Activated B cell treated with CpG ODN at 0.5 μM for 24 hours (primary cell): ENCODE results near the gene PTK7. TPM values are rescaled to one million over a fixed set of nuclear protein-coding genes. Genes with fewer than 3 reads are reported as not detected.
"Not testable (repeated sequence)": the region's sequence is repeated elsewhere in the genome, so short reads cannot be mapped to it uniquely, and the experiment has no call there.

ENCODE experiments used
- ATAC-seq: fragments of 200-7000 bp; cut with Tn5 transposase; one replicate; pipeline ENCODE4 v1.10.0; 2021; ENCODE audit warnings: low read depth, mild to moderate bottlenecking, moderate library complexity
- CTCF ChIA-PET: fragments of 350-600 bp; sonication (Branson Sonifier 250); formaldehyde crosslinking; loops from one replicate; lab custom pipeline; 2021; ENCODE audit warnings: antibody characterized with exemption; lab: Charles Lee
- POLR2A ChIA-PET: fragments of 350-600 bp; sonication (Branson Sonifier 250); formaldehyde crosslinking; loops from one replicate; lab custom pipeline; 2021; ENCODE audit warnings: antibody characterized with exemption; lab: Charles Lee
- DNase-seq: peaks from one replicate; pipeline ENCODE4 v3.0.0; 2022
- H3K27ac Mint-ChIP-seq: one replicate; pipeline ENCODE4 v1.8.0; 2020; ENCODE audit warnings: mixed read lengths
- H3K27me3 Mint-ChIP-seq: one replicate; pipeline ENCODE4 v1.8.0; 2021; ENCODE audit warnings: mixed read lengths
- H3K36me3 Mint-ChIP-seq: one replicate; pipeline ENCODE4 v1.8.0; 2021; ENCODE audit warnings: low read depth, mixed read lengths
- H3K4me1 Mint-ChIP-seq: one replicate; pipeline ENCODE4 v1.8.0; 2021; ENCODE audit warnings: mixed read lengths
- H3K4me3 Mint-ChIP-seq: one replicate; pipeline ENCODE4 v1.8.0; 2020; ENCODE audit warnings: mild to moderate bottlenecking, mixed read lengths
- H3K9me3 Mint-ChIP-seq: one replicate; pipeline ENCODE4 v1.8.0; 2020; ENCODE audit warnings: mixed read lengths
- intact Hi-C: fragments of 100-400 bp; cut with micrococcal nuclease; formaldehyde crosslinking; loops from one replicate; pipeline ENCODE4 v1.15.1; 2024
- total RNA-seq: library from RNA; stranded (reverse); gene quantifications from 2 replicates; pipeline ENCODE4 v1.2.3, GENCODE V29; 2022
- TF ChIP-seq, protein P1 (sequence below): fragments of 200-600 bp; IDR thresholded peaks from one replicate; pipeline ENCODE4 v1.8.0; 2022; ENCODE audit warnings: antibody characterized with exemption, mild to moderate bottlenecking

PTK7 gene
- total RNA-seq, 1 donor from 2014 or later, result 0.82 TPM

DNA sequence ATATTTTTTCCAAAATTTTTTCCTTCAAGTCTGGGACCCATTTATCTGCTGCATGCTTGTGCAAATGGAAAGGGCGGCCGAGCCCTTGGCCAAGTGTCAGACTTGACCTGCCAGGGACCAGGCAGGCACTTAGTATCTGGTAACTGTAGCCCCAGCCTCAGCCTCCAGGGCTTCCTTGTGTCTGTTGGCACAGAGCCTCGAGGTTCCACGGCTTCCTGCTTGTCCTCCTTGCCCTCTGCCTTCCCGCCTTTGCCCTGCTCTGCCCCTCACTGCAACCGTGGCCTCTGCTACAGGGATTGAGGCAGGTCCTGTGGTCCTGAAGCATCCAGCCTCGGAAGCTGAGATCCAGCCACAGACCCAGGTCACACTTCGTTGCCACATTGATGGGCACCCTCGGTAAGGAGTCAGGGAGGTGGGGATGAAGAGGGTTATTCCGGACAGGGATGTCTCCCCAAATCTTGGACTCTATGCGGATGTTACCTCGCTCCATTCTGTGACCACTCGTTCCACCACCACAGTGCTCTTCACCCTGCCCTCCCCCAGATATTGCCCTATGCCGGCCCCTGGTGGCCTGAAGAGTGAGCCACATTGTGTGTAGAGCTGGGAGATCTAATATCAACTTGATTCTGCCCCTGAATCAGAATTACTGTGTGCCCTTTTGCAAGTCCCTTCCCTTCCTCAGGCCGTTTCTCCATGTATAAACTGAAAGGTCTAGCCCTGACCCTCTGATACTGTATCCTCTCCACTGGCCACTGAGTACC lies 53.5 kb downstream of the PTK7 start:
- ChIA-PET CTCF (interaction anchor here (1.3 kb wide), 1 partner anchor 211 kb away, joined by 3 read pairs; no protein-coding TSS in a partner anchor), POLR2A (no interaction called here)
- Mint-ChIP-seq H3K36me3 (no peaks in the 10 kb centered on the region), H3K4me1 (no peaks in the 10 kb centered on the region), H3K9me3 (no peaks in the 10 kb centered on the region), H3K27ac (no peak overlapping the region), H3K27me3 (no peaks in the 10 kb centered on the region), H3K4me3 (no peak overlapping the region)
- TF ChIP-seq, protein P1, sequence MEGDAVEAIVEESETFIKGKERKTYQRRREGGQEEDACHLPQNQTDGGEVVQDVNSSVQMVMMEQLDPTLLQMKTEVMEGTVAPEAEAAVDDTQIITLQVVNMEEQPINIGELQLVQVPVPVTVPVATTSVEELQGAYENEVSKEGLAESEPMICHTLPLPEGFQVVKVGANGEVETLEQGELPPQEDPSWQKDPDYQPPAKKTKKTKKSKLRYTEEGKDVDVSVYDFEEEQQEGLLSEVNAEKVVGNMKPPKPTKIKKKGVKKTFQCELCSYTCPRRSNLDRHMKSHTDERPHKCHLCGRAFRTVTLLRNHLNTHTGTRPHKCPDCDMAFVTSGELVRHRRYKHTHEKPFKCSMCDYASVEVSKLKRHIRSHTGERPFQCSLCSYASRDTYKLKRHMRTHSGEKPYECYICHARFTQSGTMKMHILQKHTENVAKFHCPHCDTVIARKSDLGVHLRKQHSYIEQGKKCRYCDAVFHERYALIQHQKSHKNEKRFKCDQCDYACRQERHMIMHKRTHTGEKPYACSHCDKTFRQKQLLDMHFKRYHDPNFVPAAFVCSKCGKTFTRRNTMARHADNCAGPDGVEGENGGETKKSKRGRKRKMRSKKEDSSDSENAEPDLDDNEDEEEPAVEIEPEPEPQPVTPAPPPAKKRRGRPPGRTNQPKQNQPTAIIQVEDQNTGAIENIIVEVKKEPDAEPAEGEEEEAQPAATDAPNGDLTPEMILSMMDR, result no peak
- intact Hi-C loops, result loop anchor here (1.0 kb wide), 1 partner anchor 228 kb away; no protein-coding TSS in a partner anchor
- peak; percentile 50 for ATAC-seq
- DNase-seq, result no peak

DNA sequence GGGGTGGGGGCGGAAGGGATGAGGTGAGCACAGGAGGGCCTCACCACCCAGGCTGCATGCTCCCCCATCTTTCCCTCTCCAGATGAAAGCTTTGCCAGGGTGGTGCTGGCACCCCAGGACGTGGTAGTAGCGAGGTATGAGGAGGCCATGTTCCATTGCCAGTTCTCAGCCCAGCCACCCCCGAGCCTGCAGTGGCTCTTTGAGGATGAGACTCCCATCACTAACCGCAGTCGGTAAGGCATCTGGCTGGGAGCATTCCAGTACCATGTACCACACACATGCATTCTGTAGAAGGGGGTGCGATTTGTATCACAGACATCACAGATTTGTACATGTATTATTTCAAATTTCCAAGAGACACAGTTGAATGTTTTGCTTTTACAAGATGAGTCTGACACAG lies 54.3 kb downstream of the PTK7 start:
- Mint-ChIP-seq H3K4me1 (no peaks in the 10 kb centered on the region), H3K4me3 (no peak overlapping the region), H3K9me3 (no peaks in the 10 kb centered on the region), H3K36me3 (no peaks in the 10 kb centered on the region), H3K27me3 (no peaks in the 10 kb centered on the region), H3K27ac (no peak overlapping the region)
- ATAC-seq, result no peak
- TF ChIP-seq, protein P1, result no peak
- CTCF ChIA-PET, result interaction anchor here (1.3 kb wide), 1 partner anchor 212 kb away, joined by 3 read pairs; no protein-coding TSS in a partner anchor
- intact Hi-C loops, result loop anchor here (1.0 kb wide), 1 partner anchor 229 kb away; no protein-coding TSS in a partner anchor
- POLR2A ChIA-PET, result no interaction called here
- no peak for DNase-seq

DNA sequence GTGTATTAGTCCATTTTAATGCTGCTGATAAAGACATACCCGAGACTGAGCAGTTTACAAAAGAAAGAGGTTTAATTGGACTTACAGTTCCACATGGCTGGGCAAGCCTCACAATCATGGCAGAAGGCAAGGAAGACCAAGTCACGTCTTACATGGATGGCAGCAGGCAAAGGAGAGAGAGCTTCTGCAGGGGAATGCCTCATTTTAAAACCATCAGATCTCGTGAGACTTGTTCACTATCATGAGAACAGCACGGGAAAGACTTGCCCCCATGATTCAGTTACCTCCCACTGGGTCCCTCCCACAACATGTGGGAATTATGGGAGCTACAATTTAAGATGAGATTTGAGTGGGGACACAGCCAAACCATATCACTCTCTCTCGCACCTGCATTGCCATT lies 55.3 kb downstream of the PTK7 start:
- DNase-seq, H3K4me1 Mint-ChIP-seq, H3K4me3 Mint-ChIP-seq, H3K27ac Mint-ChIP-seq, POLR2A ChIA-PET, CTCF ChIA-PET, H3K27me3 Mint-ChIP-seq, H3K36me3 Mint-ChIP-seq, H3K9me3 Mint-ChIP-seq, ATAC-seq, intact Hi-C loops: not testable (repeated sequence)

DNA sequence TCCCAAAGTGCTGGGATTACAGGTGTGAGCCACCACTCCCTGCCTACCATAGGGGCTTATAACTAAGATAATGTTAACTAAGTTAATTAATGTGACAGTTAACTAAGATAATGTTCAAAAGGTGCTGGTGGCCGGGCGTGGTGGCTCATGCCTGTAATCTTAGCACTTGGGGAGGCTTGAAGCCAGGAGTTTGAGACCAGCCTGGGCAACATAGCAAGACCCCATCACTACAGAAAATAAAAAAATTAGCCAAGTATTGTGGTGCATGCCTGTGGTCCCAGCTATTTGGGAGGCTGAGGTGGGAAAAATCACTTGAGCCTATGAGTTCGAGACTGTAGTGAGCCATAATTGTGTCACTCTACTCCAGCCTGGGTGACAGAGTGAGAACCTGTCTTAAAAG lies 62.2 kb downstream of the PTK7 start:
- DNase-seq (no peak), ATAC-seq (no peak)
- TF ChIP-seq, protein P1, result no peak
- no peak overlapping the region for H3K4me3 Mint-ChIP-seq
- H3K4me1 Mint-ChIP-seq, result no peaks in the 10 kb centered on the region
- H3K9me3 Mint-ChIP-seq, result no peaks in the 10 kb centered on the region
- H3K36me3 Mint-ChIP-seq, result no peaks in the 10 kb centered on the region
- ChIA-PET CTCF (no interaction called here), POLR2A (no interaction called here)
- no peak overlapping the region for H3K27ac Mint-ChIP-seq
- no peaks in the 10 kb centered on the region for H3K27me3 Mint-ChIP-seq
- intact Hi-C loops, result no loop called here

DNA sequence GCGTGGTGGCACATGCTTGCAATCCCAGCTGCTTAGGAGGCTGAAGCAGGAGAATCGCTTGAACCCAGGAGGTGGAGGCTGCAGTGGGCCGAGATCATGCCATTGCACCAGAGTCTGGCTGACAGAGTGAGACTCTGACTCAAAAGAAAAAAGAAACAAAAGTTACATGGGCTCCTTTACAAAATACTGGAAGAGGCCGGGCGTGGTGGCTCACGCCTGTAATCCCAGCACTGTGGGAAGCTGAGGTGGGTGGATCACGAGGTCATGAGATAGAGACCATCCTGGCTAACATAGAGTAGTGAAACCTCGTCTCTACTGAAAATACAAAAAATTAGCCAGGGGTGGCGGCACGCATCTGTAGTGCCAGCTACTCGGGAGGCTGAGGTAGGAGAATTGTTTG lies 63.9 kb downstream of the PTK7 start:
- intact Hi-C loops, result loop anchor here (10.0 kb wide), 1 partner anchor 475 kb away; no protein-coding TSS in a partner anchor
- DNase-seq, H3K4me1 Mint-ChIP-seq, H3K27me3 Mint-ChIP-seq, CTCF ChIA-PET, ATAC-seq, POLR2A ChIA-PET, H3K36me3 Mint-ChIP-seq, H3K27ac Mint-ChIP-seq, H3K4me3 Mint-ChIP-seq, H3K9me3 Mint-ChIP-seq: not testable (repeated sequence)

DNA sequence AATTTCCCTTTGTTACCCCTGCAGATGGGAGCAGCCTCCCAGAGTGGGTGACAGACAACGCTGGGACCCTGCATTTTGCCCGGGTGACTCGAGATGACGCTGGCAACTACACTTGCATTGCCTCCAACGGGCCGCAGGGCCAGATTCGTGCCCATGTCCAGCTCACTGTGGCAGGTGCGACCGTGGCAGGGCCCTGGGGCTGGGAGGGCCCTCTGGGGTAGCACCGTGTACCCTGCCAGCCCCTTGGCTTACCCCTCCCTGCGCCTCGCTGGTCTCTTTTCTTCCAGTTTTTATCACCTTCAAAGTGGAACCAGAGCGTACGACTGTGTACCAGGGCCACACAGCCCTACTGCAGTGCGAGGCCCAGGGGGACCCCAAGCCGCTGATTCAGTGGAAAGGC lies 65.5 kb downstream of the PTK7 start:
- ChIA-PET POLR2A (no interaction called here), CTCF (no interaction called here)
- H3K4me3 Mint-ChIP-seq, result no peak overlapping the region
- H3K9me3 Mint-ChIP-seq, result no peaks in the 10 kb centered on the region
- no peaks in the 10 kb centered on the region for H3K27me3 Mint-ChIP-seq
- DNase-seq, result no peak
- H3K36me3 Mint-ChIP-seq, result no peaks in the 10 kb centered on the region
- intact Hi-C loops, result loop anchor here (2.0 to 10.0 kb wide), 2 partner anchors 181 to 477 kb away; partner anchors contain the start of gene GNMT
- no peak overlapping the region for H3K27ac Mint-ChIP-seq
- TF ChIP-seq, protein P1, result no peak
- no peak for ATAC-seq
- peaks cover 4% of the 10 kb centered on the region for H3K4me1 Mint-ChIP-seq
